Central memory CD8-positive, alpha-beta T cell (primary cell): ENCODE measurements around the gene ZBTB9.
"Not testable (repeated sequence)": the region's sequence is repeated elsewhere in the genome, so short reads cannot be mapped to it uniquely, and the experiment has no call there.

ENCODE experiments used
- ATAC-seq: fragments of 150-1000 bp; cut with Tn5 transposase; replicated peaks from 2 replicates; pipeline ENCODE4 v1.10.0; 2022; ENCODE audit warnings: mild to moderate bottlenecking, moderate FRiP score, moderate number of reproducible peaks; ENCODE audit not compliant: poor library complexity, severe bottlenecking; ENCODE audit errors: extremely low read depth
- DNase-seq, 2 donors: peaks; one replicate each; pipeline ENCODE4 v3.0.0; 2021; ENCODE audit warnings: low spot score in 2 of 2
- H3K27ac Mint-ChIP-seq: one replicate; pipeline ENCODE4 v1.8.0; 2022; ENCODE audit warnings: low read depth, mild to moderate bottlenecking, moderate library complexity, mixed read lengths
- H3K27me3 Mint-ChIP-seq: one replicate; pipeline ENCODE4 v1.8.0; 2022; ENCODE audit warnings: mixed read lengths
- H3K36me3 Mint-ChIP-seq: one replicate; pipeline ENCODE4 v1.8.0; 2022; ENCODE audit warnings: mild to moderate bottlenecking, moderate library complexity, mixed read lengths; ENCODE audit not compliant: insufficient read depth
- H3K4me1 Mint-ChIP-seq: one replicate; pipeline ENCODE4 v1.8.0; 2022; ENCODE audit warnings: mixed read lengths
- H3K4me3 Mint-ChIP-seq: one replicate; pipeline ENCODE4 v1.8.0; 2022; ENCODE audit warnings: mild to moderate bottlenecking, moderate library complexity, mixed read lengths
- H3K9me3 Mint-ChIP-seq: one replicate; pipeline ENCODE4 v1.8.0; 2022; ENCODE audit warnings: mixed read lengths

Gene ZBTB9

DNA sequence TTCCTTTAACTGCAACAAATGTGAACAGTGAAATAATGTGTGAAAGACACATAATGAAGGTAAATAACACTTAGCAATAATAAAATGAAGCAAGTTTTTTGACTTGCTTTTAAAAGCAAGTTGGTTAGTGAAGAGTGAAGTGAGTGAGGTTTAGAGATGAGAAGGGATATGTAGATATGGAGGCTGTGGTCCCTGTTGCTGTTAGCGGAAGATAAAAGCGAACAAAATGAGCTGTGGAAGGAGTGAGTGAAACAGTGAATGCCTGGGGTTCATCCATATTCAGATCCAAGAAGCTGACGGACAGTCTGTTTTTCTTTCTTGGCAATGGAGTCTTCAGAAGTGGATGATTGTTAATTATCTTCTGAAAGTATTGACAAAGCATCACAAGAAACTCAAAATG, 23.5 kb downstream of the ZBTB9 start:
- Mint-ChIP-seq H3K36me3 (no peaks in the 10 kb centered on the region), H3K4me1 (no peaks in the 10 kb centered on the region)

GRCh38 chr6:33481192-33481591, 26.8 kb downstream of the ZBTB9 start:
- ATAC-seq (no peak), DNase-seq (no peak)
- Mint-ChIP-seq H3K9me3 (no peaks in the 10 kb centered on the region), H3K27me3 (no peaks in the 10 kb centered on the region), H3K36me3 (no peaks in the 10 kb centered on the region), H3K27ac (no peak overlapping the region), H3K4me3 (no peak overlapping the region), H3K4me1 (no peaks in the 10 kb centered on the region)

More for the DNA sequence above, 23.5 kb downstream of the ZBTB9 start:
- Mint-ChIP-seq H3K27ac (no peak overlapping the region), H3K9me3 (no peaks in the 10 kb centered on the region), H3K27me3 (no peaks in the 10 kb centered on the region), H3K4me3 (no peak overlapping the region)
- no peak for ATAC-seq
- DNase-seq, result no peak

GRCh38 chr6:33482620-33483019, 28.2 kb downstream of the ZBTB9 start:
- not testable (repeated sequence) for H3K27ac Mint-ChIP-seq, H3K9me3 Mint-ChIP-seq, H3K4me3 Mint-ChIP-seq, H3K27me3 Mint-ChIP-seq, H3K36me3 Mint-ChIP-seq, ATAC-seq, DNase-seq, H3K4me1 Mint-ChIP-seq

DNA sequence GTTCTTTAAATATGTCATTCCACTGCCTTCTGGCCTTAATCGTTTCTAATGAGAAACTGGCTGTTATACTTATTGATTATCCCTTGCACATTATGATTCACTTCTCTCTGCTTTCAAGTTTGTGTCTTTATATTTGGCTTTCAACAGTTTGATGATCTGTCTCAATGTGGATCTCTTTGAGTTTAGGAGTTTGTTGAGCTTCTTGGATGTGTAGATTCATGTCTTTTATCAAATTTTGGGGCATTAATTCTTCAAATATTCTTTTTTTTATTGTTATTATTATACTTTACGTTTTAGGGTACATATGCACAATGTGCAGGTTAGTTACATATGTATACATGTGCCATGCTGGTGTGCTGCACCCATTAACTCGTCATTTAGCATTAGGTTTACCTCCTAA, 29.3 kb downstream of the ZBTB9 start:
- no peak overlapping the region for H3K27ac Mint-ChIP-seq
- no peaks in the 10 kb centered on the region for H3K36me3 Mint-ChIP-seq
- H3K4me1 Mint-ChIP-seq, result no peaks in the 10 kb centered on the region
- ATAC-seq, result no peak
- H3K4me3 Mint-ChIP-seq, result no peak overlapping the region
- DNase-seq, result no peak
- H3K27me3 Mint-ChIP-seq, result peaks cover 14% of the 10 kb centered on the region
- H3K9me3 Mint-ChIP-seq, result no peaks in the 10 kb centered on the region

DNA sequence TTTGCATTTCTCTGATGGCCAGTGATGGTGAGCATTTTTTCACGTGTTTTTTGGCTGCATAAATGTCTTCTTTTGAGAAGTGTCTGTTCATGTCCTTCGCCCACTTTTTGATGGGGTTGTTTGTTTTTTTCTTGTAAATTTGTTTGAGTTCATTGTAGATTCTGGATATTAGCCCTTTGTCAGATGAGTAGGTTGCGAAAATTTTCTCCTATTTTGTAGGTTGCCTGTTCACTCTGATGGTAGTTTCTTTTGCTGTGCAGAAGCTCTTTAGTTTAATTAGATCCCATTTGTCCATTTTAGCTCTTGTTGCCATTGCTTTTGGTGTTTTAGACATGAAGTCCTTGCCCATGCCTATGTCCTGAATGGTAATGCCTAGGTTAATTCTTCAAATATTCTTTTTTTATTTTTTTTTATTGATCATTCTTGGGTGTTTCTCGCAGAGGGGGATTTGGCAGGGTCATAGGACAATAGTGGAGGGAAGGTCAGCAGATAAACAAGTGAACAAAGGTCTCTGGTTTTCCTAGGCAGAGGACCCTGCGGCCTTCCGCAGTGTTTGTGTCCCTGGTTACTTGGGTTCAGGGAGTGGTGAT, 30.4 kb downstream of the ZBTB9 start:
- ATAC-seq, H3K9me3 Mint-ChIP-seq, H3K4me1 Mint-ChIP-seq: not testable (repeated sequence)

DNA sequence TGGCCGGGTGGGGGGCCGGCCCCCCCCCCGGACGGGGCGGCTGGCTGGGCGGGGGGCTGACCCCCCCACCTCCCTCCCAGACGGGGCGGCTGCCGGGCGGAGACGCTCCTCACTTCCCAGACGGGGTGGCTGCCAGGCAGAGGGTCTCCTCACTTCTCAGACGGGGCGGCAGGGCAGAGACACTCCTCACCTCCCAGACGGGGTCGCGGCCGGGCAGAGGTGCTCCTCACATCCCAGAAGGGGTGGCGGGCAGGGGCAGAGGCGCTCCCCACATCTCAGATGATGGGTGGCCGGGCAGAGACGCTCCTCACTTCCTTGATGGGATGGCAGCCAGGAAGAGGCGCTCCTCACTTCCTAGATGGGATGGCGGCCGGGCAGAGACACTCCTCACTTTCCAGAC, 31.3 kb downstream of the ZBTB9 start:
- H3K36me3 Mint-ChIP-seq, DNase-seq, H3K4me3 Mint-ChIP-seq, H3K9me3 Mint-ChIP-seq, H3K4me1 Mint-ChIP-seq, ATAC-seq, H3K27ac Mint-ChIP-seq: not testable (repeated sequence)
- H3K27me3 Mint-ChIP-seq, result peaks cover 21% of the 10 kb centered on the region

More for the DNA sequence above, 30.4 kb downstream of the ZBTB9 start:
- not testable (repeated sequence) for H3K4me3 Mint-ChIP-seq, H3K36me3 Mint-ChIP-seq, H3K27ac Mint-ChIP-seq, DNase-seq
- H3K27me3 Mint-ChIP-seq, result peaks cover 21% of the 10 kb centered on the region

GRCh38 chr6:33488339-33488738, 34.0 kb downstream of the ZBTB9 start:
- H3K27me3 Mint-ChIP-seq, result peaks cover 21% of the 10 kb centered on the region
- no peak overlapping the region for H3K4me3 Mint-ChIP-seq
- H3K27ac Mint-ChIP-seq, result no peak overlapping the region
- H3K36me3 Mint-ChIP-seq, result no peaks in the 10 kb centered on the region
- H3K4me1 Mint-ChIP-seq, result no peaks in the 10 kb centered on the region
- DNase-seq (no peak), ATAC-seq (no peak)
- no peaks in the 10 kb centered on the region for H3K9me3 Mint-ChIP-seq

- ATAC-seq, result no peak
- H3K27ac Mint-ChIP-seq, result no peak overlapping the region
- H3K4me1 Mint-ChIP-seq, result no peaks in the 10 kb centered on the region
These were observed 35.8 kb downstream of the ZBTB9 start for GRCh38 chr6:33490198-33490597.

DNA sequence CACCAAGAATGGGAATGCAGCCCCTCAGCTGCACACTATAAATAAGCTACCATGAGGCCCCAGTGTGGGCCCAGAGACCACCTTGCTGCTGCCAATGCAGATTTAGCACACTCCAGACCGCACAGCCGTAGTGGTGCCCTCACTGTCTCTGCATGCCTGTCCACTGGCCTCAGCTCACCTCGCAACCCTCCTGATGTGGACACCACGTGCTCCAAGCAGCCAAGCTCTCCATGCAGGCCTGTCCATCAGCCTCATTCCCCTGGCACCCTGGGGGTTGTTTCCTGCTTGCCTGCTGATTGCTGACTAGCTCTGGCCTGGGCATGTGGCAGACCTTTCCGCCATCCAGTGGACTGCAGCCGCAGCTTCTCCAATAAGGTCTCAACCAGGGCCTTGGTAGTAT, 36.2 kb downstream of the ZBTB9 start:
- H3K27ac Mint-ChIP-seq, result no peak overlapping the region
- H3K36me3 Mint-ChIP-seq, result no peaks in the 10 kb centered on the region
- ATAC-seq (no peak), DNase-seq (no peak)
- no peak overlapping the region for H3K4me3 Mint-ChIP-seq
- H3K9me3 Mint-ChIP-seq, result no peaks in the 10 kb centered on the region
- H3K4me1 Mint-ChIP-seq, result no peaks in the 10 kb centered on the region
- peaks cover 21% of the 10 kb centered on the region for H3K27me3 Mint-ChIP-seq

More at GRCh38 chr6:33490198-33490597, 35.8 kb downstream of the ZBTB9 start:
- H3K9me3 Mint-ChIP-seq, result no peaks in the 10 kb centered on the region
- H3K36me3 Mint-ChIP-seq, result no peaks in the 10 kb centered on the region
- DNase-seq, result no peak
- peaks cover 21% of the 10 kb centered on the region for H3K27me3 Mint-ChIP-seq
- H3K4me3 Mint-ChIP-seq, result no peak overlapping the region

DNA sequence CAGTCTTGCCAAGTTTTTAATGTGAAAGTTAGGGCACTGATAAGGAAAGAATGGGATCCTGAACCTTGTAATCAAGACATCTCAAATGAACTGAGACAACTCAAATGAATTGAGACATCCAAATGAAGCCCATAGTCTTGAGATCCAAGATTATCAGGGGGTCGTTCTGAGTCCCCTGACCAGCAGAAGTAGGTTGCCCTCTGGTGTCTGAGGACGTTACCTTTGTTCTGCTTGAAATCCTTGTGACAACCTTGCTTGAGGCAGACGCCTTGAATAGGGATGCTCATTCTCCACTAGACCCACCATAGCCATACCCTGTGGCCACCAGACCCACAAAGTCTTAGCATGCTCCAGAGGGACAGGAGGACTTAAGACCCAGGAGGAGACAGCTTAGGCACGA, 37.7 kb downstream of the ZBTB9 start:
- H3K4me1 Mint-ChIP-seq, result no peaks in the 10 kb centered on the region
- peaks cover 21% of the 10 kb centered on the region for H3K27me3 Mint-ChIP-seq
- H3K36me3 Mint-ChIP-seq, result peaks cover 2% of the 10 kb centered on the region
- H3K4me3 Mint-ChIP-seq, result no peak overlapping the region
- no peak for DNase-seq
- no peak for ATAC-seq
- no peak overlapping the region for H3K27ac Mint-ChIP-seq
- H3K9me3 Mint-ChIP-seq, result no peaks in the 10 kb centered on the region

GRCh38 chr6:33497157-33497556, 42.8 kb downstream of the ZBTB9 start:
- ATAC-seq, result no peak
- Mint-ChIP-seq H3K36me3 (peaks cover 2% of the 10 kb centered on the region), H3K9me3 (no peaks in the 10 kb centered on the region), H3K4me3 (no peak overlapping the region), H3K27ac (no peak overlapping the region), H3K4me1 (no peaks in the 10 kb centered on the region), H3K27me3 (no peaks in the 10 kb centered on the region)
- DNase-seq, result no peak

GRCh38 chr6:33502486-33502885, 48.1 kb downstream of the ZBTB9 start:
- no peaks in the 10 kb centered on the region for H3K27me3 Mint-ChIP-seq
- ATAC-seq (no peak), DNase-seq (no peak)
- H3K4me3 Mint-ChIP-seq, result no peak overlapping the region
- H3K27ac Mint-ChIP-seq, result no peak overlapping the region
- H3K4me1 Mint-ChIP-seq, result no peaks in the 10 kb centered on the region
- no peaks in the 10 kb centered on the region for H3K36me3 Mint-ChIP-seq
- H3K9me3 Mint-ChIP-seq, result no peaks in the 10 kb centered on the region

DNA sequence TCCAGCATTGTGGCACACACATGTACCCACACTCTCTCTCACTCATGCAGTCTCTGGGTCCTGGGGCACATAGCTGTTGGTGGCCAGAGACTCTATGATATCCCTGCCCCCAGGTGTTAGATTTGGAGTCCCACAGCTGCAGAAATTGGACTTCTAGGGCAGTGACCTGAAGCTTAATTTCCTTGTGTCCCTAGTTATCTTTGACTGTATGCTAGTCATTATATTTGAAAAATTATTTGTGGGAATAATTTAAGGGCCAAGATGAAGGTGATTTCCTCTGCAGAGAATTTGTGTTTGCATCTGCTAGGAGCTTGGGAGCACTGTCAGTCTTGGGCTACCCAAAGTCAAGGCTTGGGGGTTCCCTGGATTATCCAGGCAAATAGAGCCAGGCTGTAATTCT, 50.1 kb downstream of the ZBTB9 start:
- DNase-seq, result no peak
- Mint-ChIP-seq H3K36me3 (no peaks in the 10 kb centered on the region), H3K4me1 (no peaks in the 10 kb centered on the region), H3K27me3 (peaks cover 8% of the 10 kb centered on the region), H3K27ac (no peak overlapping the region), H3K4me3 (no peak overlapping the region), H3K9me3 (no peaks in the 10 kb centered on the region)
- ATAC-seq, result no peak
